ENCODE data around the gene CFAP100.

CFAP100 gene

DNA sequence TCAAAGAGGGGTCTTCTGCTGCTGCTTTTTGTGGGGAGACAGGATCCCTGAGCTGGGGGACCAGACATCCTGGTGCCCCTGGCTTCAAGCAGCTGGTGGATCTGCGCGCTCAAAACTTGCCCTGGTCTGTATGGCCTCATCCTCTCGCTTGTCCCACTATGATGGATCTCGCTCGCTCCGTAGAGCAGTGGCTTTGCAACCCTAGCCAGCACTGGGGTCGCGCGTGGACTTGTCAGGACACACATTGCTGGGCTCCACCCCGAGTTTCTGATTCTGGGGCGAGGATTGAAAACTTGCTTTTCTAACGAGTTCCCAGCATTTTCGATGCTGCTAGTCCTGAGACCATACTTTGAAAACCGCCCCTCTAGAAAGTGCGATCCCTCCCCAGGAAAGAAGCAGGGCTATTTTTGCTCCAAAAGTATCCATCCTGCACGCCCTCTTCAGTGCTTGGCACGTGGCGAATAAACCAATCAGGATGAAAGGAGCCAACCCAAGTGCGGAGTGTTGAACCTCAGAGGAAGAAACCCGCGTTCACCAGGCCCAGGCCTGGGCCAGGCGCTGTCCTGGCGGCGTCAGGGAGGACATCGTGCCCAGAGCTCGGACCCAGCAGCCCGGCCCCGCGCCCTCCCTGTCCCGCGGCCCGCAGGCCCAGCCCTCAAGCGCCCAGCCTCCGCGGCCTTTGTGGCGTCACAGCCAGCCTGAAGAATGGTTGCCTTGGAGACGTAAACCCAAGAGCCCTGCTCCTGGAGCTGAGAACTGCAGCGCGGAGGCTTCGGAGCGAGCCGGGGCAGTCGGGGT, at the start of gene CFAP100:
Gene CFAP100 (plus strand): TSS at position 731 of the 798 bp plus-strand sequence. CDS start 1,092 bp downstream, outside the sequence.
- no peak for DNase-seq

DNA sequence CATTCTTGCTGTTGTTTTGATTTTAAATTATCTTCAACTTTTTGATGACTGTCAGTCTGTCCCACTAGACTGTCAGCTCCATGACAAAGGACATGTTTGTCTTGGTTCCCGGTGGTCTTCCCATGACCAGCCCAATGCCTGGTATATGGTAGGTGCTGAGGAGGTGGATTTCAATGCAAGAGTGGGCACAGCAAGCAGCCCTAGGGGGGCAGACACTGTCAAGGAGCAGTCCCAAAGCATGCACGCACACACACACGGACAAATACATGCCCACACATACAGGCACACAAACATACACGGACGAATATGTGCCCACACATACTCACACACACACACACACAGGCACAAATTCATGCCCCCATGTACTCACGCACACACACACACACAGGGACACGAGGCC, 49.5 kb upstream of the CFAP100 start:
- DNase-seq, result no peak

DNA sequence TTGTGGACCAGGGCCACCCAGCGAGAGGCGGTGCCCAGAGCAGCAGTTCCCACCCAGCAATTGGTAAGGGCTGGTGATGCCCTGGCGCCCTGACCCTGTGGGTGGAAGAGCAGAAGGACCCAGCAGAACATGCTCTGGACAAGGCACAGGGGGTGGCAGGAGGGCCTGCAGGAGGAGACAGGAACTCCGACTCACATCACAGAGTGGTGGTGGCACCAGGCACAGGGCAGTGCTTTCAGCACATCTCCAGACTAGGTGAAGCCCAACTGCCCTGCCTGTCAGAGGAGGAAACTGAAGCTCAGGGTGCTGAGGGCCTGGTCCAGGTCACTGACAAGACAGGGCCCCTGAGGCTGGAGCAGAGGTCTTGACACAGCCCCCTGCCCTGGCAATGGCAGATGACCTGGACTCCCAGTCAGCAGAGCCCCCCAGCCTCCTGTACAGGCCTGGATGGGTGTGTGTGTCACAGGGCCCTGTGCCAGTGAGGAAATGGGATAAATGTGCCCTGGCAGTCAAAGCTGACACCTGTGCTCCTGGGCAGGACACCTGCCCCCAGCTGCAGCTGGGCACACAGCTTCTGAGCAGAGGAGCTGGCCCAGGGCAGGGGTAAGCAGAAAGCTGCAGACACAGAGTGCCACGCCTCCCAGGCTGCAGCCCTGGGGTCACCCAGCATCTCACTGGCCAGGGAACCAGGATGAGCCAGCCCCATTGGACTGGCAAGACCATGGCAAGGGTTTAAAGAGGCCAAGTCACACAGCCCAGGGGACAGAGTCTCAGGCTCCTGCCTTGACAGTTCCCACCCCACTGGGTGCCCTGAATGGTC, 48.9 kb upstream of the CFAP100 start:
- no peak for DNase-seq

DNA sequence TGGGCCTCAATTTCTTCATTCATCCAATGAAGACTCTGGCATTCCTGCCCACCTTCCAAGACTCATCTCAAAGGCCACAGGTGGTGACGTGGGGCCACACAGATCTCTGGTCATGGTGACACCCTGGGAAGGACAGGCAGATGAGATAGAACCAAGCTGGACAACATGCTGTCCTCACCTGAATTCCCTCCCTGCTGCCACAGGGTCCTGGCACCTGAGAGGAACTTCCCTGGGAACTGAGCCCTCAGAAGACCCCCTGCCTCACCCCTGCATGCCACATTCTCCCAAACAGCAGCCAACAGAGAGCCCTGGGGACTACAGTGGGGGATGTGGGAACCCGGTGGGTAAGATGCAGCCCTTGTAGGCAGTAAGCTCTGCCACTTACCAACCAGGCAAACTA, 48.2 kb upstream of the CFAP100 start:
- no peak for DNase-seq

DNA sequence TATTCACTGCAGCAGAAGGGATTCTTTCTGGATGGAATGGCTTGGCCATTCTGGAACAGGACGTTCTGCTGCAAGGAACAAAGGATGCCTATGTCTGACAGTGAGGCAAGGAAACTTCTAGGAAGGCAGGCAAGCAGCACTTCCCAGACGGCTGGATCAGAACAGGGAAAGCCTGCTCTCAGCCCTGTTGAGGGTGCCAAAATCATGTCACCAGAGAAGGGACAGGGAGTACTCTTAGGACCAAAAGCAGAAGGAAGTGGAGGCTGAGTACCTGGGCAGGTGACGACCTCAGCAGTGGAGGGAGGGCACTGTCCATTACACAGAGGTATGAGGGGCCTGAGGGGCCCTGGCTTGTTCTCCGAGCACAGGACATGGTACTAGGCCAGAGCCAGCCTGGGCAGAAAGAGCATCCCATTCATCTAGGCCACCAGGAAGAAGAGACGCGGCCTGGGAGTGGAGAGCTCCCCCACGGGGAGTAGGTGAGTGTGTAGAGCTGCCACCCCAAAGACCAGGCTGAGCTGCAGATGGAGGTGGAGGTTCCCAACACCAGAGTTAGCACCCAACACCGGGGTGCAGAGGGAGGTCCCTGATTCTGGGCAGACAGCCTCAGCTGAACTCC, 47.1 kb upstream of the CFAP100 start:
- no peak for DNase-seq

DNA sequence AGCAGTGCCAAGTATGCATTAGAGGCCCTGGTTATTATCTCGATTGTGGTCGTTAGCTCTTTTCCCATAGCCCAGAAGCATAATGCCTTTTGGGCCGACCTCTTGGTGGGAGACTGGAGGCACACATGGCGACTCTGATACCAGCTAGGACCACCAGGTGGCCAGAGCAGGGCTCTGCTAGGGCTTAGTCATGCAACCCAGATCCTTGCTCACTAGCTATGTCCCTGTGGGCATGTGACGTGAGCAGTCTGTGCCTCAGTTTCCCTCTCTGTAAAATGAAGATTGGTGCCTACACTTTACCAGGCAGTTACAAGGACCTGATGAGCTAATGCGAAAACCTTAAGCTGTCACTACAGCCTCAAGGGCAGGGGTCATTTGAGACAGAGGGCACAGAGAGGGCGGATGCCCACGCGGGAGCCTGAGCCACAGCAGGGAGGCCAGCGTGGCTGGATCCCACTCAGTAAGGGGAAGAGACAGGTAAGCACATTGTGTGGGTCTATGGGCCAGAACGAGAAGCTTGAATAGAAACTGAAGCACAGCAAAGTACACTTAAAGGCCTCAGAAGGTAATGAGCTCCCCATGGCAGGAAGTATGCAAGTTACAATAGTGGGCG, 46.3 kb upstream of the CFAP100 start:
- DNase-seq, result no peak

DNA sequence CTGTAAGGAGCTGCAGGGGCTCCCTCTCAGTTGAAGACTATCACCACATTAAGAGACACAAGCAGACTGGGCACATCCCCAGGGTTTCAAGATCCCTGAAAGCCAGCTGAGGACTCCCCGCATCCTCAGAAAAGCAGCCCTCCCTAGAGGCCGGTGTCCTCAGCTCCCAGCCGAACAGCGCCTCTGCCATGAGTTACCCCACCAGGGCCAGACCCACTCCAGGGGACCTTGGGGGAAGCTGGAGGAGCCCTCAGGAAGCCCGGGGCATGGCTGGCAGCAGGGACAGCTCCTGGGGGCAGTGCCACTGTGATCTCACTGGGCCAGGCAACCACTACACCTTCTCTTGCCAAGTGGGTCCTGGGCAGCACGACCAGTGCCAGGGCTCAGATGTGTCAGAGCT, 45.6 kb upstream of the CFAP100 start:
- no peak for DNase-seq

DNA sequence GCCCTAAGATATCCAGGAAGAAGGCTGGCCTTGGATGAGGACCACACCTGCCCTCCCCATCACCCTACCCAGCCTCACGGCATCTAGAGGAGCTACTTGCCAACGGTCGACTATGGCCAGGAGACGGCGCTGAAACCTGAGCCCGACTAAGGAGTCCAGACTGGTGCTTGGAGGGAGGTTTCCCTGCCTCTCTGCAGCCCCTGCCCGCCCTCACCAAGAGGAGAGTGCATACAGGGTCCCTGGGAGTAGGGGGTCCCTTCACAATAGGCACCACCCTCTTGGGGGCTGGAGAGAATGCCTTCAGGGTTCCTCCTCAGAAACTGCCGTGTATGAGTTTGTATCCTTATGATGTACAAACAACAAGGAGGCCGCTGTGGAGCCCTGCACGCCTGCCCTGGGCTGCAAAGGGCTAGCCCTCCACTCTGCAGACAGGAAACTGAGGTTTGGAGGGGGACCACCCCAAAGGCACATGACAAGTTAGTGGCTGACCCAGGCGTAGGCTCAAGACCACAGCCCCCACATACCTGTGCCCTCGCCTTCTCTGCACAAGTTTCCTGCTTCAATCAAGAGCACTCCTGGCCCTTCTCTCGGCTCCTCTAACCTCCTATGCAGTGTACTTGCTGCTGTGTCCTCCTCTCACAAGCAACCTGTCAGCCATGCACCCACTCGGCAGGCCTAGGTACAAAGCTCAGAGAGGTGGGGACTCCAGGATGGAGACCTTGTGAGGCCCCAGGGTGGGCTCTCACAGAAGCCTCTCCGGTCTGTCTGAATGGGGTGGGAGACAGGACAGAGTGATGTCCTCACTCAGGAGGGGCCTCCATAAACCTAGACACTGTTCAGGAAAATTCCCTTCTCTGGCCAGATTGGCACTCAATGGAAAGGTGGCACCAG, 44.9 kb upstream of the CFAP100 start:
- no peak for DNase-seq

DNA sequence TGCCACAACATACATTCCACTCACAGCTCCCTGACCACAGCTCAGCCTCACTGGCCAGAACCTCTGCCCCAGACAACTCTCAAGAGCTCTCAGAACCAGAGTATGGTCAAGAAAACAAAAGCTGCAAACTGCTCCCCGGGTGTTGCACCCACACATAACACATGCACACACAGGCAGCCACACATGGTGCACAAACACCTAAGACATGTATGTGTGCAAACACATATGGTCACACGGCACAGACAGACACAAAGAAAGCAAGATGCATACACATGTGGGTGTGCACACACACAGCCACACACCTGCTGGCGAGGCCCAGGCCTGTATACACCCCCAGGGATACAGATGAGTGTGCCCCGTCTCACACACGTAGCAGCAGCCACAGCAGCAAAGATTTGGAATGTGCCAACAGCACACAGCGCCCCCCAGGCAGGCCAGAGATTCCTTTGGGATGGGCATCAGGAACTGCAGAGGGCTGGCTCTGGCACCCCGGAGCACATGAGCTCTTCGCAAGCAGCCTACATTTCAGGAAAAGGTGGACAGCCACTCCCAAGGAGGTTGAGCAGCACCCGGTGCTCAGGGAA, 44.1 kb upstream of the CFAP100 start:
- DNase-seq, result no peak

DNA sequence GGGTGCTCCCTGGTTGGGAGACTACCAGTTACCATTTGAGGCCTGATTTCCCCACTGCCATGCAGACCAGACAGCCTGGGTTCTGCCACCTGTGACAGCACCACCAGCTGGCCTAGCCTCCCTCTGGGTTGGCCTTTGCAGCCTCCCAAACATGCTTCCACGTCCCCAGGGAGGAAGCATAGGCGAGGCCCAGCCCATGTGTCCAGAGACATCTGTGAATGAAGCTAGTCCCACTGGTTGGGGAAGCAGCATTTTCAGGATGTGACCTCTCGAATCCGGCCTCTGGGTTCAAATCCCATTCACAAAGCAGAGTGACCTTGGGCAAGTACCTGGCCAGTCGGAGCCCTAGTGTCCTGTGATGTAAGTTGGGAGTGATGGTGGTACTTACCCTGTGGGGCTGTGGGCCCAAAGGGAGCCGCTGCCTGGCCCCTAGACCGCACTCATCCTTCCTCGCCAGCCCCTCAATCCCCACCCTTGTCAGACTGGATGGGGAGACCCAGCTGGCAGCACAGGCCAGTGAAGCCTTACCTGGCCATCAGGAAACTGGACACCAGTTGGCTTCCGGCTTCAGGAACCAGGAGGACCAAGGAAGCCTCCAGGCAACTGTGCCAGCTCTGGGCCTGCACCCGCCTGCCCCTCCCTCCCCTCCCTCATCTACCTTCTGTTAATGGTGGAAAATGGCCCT, 43.5 kb upstream of the CFAP100 start:
- no peak for DNase-seq

DNA sequence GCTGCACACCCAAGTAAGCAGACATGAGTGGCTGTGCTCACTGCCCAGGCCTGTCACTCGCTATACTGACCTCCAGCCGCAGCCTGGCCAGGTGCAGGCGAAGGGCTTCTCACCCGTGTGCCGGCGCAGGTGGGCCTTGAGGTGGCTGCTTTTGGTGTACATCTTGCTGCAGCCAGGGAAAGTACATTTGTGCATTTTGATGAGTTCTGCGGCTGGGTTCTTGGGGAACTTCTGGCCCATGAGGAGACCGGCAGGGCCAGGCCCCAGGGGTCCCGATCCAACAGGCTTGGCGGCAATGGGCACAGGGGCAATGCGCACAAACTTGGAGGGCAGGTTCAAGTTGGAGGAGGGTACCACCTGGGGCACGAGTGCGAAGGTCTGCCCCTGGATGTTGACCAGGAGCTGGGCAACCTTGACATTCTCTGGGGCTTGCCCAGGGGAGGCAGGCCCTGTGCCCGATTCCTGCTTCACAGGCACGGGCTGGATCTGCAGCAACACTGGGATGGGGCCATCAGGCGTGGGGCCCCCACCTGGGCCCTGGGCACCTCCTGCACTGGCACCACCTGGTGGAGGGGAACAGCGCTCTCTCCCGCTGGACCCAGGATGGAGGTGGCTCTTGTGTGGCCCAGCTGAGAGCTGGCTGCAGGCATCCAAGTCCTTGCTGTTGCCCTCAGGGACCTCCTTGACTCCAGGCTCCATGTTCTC, 42.8 kb upstream of the CFAP100 start:
- DNase-seq, result no peak

DNA sequence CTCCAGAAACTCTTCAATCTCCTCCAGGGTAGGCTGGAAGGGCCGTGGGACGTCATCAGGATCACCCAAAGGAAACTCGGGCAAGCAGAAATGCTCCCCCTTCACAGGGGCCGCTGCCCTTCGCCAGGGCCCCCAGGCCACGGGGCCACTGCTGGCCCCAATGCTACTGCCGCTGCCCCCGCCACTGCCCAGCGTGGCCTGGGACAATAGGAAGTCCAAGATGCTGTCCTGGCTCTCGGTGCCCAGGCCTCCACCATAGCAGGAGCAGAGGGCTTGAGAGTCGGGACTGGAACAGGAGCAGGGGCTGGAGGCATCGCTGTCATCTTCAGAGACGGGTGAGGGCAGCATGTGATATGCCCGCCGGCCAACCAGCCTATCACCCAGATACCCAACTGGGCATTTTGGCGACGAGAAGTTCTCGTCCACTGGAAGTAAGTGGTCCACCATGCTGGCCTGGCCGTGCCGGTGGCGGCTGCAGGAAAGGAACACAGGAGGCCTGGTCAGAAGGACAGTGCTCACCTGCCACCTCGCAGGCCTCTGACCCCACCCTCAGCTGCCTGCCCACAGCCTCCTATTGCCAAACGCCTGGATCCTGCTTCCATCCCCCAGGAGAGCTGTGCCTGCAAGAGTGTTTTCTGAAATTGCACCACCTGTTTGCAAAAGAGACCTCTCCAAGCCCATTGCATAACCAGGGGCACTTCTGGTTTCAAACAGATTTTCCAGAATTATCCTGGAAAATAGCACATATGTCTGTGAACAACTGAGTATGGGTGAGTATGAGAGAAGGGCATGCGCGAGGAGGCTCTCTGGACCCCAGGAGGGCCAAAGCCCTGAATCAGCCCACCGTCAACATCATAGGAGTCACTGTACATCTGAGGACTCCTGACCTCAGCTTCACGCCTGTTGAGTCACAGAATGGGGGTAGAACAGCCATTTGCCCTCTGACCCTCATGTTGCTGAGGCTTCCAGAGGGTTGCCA, 41.9 kb upstream of the CFAP100 start:
- DNase-seq, result no peak

DNA sequence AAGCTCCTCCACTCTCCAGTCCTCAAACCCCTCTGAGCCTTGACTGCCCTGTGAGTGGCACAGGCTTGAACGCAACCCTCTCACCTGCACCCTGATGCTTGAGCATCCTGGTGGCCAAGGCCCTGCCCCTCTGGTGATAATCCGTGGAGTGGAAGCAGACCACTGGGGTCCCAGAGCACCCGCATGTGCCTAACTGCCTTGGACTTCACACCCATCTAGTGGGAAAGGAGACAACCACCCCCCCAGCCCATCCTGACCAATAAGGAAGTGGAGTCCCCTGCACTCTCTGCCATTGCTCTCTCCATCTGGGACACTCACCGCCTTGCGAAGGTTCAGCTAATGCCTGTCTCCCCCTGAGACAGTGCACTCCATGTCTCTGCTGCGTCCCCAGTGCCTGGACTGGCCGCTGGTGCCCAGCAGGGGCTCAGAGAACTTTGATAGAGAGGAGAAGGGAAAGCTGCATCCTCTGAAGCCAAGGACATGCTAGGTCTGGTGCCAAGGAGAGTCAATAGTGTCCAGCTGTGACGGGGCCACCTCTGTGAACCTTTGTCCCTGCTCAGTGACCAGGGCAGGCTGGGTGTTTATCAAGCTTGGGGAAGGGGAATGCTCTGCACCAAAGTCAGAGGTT, 40.9 kb upstream of the CFAP100 start:
- no peak for DNase-seq

DNA sequence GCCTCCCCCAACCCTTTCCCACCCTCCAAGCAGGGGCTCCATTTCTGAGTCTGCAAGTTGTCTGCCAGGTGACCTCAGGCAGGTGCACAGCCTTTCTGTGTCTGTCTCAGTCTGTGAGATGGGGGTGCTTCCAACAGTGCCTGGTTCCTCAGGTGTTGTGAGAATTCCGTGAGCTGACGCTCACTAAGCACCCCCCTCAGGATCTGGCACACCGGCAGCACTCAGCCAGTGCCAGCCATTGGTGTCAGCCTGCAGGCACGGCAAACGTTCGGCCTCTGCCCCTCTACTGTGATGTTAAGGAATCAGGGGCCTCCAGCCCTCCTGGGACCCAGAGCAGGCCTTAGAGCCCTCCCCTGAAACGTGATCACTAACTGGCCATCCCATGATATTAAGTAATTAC, 39.9 kb upstream of the CFAP100 start:
- no peak for DNase-seq

DNA sequence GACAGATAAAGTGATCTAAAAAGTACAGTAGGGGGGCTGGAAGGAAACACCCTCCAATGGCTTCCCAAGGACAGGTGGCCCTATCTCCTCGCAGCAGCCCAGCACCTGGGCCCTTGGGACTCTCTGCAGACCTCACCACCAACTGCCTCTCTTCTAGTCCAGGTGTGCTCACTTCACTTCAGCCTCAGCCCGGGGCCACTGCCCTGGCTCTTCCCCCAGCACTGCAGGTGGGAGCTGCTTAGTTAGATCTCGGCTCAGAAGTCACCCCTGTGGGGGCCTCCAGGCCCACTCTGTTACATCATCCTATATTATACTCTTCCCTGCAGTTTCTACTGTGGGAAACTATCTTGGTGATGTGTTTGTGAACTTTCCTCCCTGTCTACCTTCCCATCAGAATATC, 39.5 kb upstream of the CFAP100 start:
- no peak for DNase-seq

DNA sequence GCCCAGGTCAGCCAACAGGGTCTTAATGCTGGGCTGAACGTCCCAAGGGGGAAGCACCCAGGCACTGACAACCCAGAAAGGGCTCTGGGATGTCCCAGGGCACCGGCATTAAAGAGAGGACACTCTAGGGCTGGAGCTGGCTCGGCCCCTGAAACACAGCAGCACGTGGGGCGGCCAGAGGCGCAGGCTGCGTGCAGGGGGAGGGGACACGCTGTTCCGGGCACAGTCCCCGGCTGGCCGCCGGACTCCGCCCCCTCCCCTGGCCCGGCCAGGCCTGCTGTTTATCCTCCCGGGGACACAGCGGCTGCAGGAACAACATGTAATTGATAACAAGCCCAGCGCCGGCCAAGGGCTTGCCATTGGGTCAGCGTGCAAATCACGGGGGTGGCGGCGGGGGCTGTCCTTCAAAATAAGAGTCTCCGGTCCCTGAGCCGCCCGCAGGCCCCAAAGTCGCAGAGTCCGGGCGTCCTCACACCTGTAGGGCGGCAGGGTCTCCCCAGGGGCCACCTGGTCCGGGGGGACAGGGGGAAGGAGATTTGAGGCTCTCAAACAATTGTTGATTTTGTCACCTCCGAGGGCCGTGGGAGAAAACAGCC, 38.8 kb upstream of the CFAP100 start:
- DNase-seq, result no peak

DNA sequence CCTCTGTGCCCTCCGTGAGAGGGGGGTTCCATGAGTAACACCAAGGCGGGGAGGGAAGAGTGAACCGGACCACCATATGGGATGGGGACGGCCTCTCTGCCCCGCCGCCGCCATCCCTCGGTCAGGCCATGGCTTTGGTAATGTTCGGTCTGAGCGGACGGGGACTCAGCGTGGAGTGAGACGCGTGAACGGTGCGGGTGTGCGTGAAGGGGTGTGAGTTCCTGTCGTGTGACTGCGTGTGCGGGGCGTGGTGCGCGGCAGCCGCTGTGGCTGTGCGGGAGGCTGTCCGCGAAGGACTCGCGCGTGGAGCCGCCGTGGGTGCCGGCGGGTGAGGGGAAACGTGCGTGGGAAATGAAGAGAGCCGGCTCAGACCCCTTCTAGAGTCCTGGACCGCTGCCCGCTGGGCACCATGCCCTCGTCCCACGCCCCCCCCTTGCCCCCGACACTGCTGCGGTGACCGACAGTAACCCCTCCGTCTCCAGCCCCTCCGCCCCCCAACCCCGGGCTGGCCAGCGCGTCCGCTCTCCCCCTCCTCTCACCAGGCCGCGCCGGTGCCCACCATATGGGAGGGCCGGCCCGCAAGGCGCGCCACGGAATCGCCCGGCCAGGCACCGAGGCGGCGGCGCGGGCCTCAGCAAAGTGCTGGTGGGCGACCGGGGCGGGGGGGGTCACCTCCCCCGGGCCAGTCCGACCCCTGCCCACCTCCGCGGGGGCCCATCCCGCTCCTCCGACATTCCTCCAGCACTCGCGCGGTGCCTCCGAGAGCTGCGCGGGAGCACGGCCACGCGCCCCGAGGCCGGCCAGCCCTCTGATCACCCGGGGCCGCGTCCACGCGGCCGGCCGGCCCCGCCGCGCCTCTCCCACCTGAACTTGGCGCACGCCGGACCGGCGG, 38.1 kb upstream of the CFAP100 start:
- DNase-seq, result no peak

Data from NCI-H524 treated with DMSO at 0.1 percent for 48 hours (cell line).